ENCODE results near the gene NDUFS2.
A peak's percentile ranks its signal among the peaks of the same experiment; 100 is the strongest.

NDUFS2 gene

DNA sequence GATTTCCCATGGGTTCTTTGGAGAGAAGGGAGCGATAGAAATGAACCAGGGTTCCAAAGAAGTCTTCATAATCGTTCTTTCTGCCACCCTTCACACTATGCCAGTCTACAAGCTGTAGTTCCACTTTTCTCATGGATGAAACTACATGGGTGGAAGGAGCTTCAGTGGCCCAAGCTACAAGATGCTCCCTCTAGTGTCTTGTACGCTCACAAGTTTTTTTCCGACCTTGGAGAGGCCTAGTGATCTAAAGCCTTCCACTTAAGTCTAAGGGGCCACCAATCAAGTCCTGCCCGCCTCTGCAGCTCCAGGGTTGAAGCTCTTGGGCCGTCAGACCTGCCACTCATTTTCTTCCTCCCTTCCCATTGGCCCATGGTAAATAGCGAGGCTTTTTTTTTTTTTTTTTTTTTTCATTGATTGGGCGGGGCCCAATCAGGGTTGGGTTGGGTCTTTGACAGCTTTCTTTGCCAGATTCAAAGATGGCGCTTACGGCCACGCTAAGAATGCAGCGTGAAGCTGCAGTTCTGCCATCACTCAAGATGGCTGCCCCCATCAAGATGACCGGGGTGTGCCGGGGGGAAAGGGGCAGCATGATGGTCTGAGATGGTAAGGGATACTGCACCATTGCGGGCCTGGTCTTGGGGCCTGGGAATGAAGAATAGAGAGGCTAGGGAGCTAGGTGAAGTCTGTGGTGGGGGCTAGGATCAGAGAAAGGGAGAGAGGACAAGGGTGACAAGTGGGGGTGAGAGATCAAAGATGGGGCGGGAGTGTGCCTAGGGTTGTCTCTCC, 23.6 kb downstream of the NDUFS2 start, which contains the start of gene TOMM40L:
Gene TOMM40L (plus strand): TSS at position 527 of the 786 bp plus-strand sequence. CDS start 430 bp downstream, outside the sequence.
- Histone ChIP-seq H3K27me3 (ENCODE audit: insufficient read depth, poor library complexity, severe bottlenecking) (no peaks in the 10 kb centered on the region), H3K27ac (ENCODE audit: poor library complexity, severe bottlenecking) (peak within 1 kb of the TSS; percentile 47), H3K9me3 (ENCODE audit: severe bottlenecking) (no peaks in the 10 kb centered on the region), H3K4me3 (ENCODE audit: severe bottlenecking) (peak within 1 kb of the TSS; percentile 53), H3K36me3 (ENCODE audit: low read depth) (peaks cover 14% of the 10 kb centered on the region), H3K4me1 (ENCODE audit: insufficient read depth, poor library complexity, severe bottlenecking) (peaks cover 13% of the 10 kb centered on the region)
- ATAC-seq (ENCODE audit: low read depth) (peak; percentile 97), DNase-seq (ENCODE audit: low spot score) (peak; percentile 94)
- TF ChIP-seq, protein P1, sequence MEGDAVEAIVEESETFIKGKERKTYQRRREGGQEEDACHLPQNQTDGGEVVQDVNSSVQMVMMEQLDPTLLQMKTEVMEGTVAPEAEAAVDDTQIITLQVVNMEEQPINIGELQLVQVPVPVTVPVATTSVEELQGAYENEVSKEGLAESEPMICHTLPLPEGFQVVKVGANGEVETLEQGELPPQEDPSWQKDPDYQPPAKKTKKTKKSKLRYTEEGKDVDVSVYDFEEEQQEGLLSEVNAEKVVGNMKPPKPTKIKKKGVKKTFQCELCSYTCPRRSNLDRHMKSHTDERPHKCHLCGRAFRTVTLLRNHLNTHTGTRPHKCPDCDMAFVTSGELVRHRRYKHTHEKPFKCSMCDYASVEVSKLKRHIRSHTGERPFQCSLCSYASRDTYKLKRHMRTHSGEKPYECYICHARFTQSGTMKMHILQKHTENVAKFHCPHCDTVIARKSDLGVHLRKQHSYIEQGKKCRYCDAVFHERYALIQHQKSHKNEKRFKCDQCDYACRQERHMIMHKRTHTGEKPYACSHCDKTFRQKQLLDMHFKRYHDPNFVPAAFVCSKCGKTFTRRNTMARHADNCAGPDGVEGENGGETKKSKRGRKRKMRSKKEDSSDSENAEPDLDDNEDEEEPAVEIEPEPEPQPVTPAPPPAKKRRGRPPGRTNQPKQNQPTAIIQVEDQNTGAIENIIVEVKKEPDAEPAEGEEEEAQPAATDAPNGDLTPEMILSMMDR (IDR thresholded peaks at IDR 0.05; ENCODE audit: poor library complexity, severe bottlenecking) = peak; percentile 65

DNA sequence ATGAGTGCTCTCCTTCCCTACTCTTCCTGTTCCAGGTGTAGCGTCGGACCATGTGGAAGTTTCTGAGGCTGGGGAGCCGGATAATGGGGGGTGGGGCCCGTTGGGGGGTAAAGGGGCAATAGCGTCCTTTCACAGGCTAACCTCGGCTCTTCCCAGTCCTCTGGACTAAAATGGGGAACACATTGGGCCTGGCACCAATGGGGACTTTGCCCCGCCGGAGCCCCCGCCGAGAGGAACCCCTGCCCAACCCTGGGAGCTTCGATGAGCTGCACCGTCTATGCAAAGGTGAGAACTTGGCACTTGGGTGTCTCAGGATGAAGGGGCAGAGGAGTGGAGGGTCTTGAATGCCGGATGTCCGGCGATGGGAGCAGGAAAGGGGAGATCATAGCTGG, 24.1 kb downstream of the NDUFS2 start:
- TF ChIP-seq, protein P1 (IDR thresholded peaks at IDR 0.05; ENCODE audit: poor library complexity, severe bottlenecking) = no peak
- ATAC-seq (ENCODE audit: low read depth) (no peak), DNase-seq (ENCODE audit: low spot score) (no peak)
- H3K4me1 ChIP-seq (ENCODE audit: insufficient read depth, poor library complexity, severe bottlenecking) = peaks cover 13% of the 10 kb centered on the region
- H3K4me3 ChIP-seq (ENCODE audit: severe bottlenecking) = peak overlapping the region; percentile 53
- H3K27me3 ChIP-seq (ENCODE audit: insufficient read depth, poor library complexity, severe bottlenecking) = no peaks in the 10 kb centered on the region
- H3K9me3 ChIP-seq (ENCODE audit: severe bottlenecking) = no peaks in the 10 kb centered on the region
- H3K27ac ChIP-seq (ENCODE audit: poor library complexity, severe bottlenecking) = peak overlapping the region; percentile 47
- peaks cover 14% of the 10 kb centered on the region for H3K36me3 ChIP-seq (ENCODE audit: low read depth)

DNA sequence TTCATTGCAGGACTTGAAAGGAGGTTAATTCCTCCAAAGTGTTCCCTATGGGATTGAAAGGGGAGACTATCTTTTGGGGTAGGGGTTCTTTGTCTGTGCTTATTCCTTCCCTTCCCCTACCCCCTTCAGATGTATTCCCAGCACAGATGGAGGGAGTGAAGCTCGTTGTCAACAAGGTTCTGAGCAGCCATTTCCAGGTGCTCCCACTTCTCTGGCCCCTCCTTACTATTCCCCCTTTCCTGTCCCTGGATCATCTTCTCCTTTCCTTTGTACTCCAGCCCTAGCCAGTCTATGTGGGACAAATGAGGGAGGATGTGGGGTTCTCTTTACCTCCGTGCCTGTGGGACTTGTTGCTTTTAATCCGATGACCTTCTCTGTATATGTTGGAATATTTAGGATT, 24.6 kb downstream of the NDUFS2 start:
- peak overlapping the region; percentile 47 for H3K27ac ChIP-seq (ENCODE audit: poor library complexity, severe bottlenecking)
- no peaks in the 10 kb centered on the region for H3K27me3 ChIP-seq (ENCODE audit: insufficient read depth, poor library complexity, severe bottlenecking)
- no peaks in the 10 kb centered on the region for H3K9me3 ChIP-seq (ENCODE audit: severe bottlenecking)
- ATAC-seq (ENCODE audit: low read depth) = no peak
- DNase-seq (ENCODE audit: low spot score) = no peak
- H3K4me1 ChIP-seq (ENCODE audit: insufficient read depth, poor library complexity, severe bottlenecking) = peaks cover 13% of the 10 kb centered on the region
- TF ChIP-seq, protein P1 (IDR thresholded peaks at IDR 0.05; ENCODE audit: poor library complexity, severe bottlenecking) = no peak
- H3K4me3 ChIP-seq (ENCODE audit: severe bottlenecking) = peak overlapping the region; percentile 53
- peaks cover 14% of the 10 kb centered on the region for H3K36me3 ChIP-seq (ENCODE audit: low read depth)

DNA sequence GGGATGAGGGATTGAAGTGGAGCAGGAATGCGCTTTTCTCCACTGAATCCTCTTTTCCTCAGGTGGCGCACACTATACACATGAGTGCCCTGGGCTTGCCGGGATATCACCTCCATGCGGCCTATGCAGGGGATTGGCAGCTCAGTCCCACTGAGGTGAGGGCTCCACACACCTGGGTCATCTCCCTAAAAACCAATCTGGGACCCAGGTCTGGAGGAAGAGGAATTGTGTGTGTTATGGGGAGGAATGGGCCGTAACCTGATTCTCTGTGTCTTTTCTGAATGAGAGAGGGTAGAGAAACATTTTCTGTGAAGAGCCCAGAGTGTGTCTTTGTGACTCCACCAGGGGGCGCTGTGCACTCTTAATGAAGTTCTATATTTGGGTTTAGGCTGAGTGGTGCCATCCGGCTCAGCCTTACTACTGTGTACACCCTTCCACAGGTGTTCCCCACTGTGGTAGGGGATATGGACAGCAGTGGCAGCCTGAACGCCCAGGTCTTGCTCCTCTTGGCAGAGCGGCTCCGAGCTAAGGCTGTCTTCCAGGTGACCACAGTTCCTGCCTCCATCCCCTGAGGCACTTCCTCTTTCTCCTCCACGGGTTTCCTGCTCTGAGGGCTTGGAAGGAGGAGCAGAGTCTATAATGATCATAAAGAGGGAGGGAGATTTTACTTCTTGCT, 25.2 kb downstream of the NDUFS2 start:
- Histone ChIP-seq H3K4me1 (ENCODE audit: insufficient read depth, poor library complexity, severe bottlenecking) (peaks cover 13% of the 10 kb centered on the region), H3K4me3 (ENCODE audit: severe bottlenecking) (peak overlapping the region; percentile 0), H3K27me3 (ENCODE audit: insufficient read depth, poor library complexity, severe bottlenecking) (no peaks in the 10 kb centered on the region), H3K9me3 (ENCODE audit: severe bottlenecking) (no peaks in the 10 kb centered on the region), H3K36me3 (ENCODE audit: low read depth) (peaks cover 14% of the 10 kb centered on the region), H3K27ac (ENCODE audit: poor library complexity, severe bottlenecking) (peak overlapping the region; percentile 47)
- ATAC-seq (ENCODE audit: low read depth) (peak; percentile 43), DNase-seq (ENCODE audit: low spot score) (no peak)
- TF ChIP-seq, protein P1 (IDR thresholded peaks at IDR 0.05; ENCODE audit: poor library complexity, severe bottlenecking) = peak; percentile 91
